GM21367 (cell line): ENCODE data around the gene CLEC3A.
"Not testable (repeated sequence)": the region's sequence is repeated elsewhere in the genome, so short reads cannot be mapped to it uniquely, and the experiment has no call there.

Experiments used
- ATAC-seq: cut with Tn5 transposase; IDR thresholded peaks from one replicate; pipeline ENCODE4 v1.9.1; 2021; ENCODE audit not compliant: unreplicated experiment

CLEC3A gene

GRCh38 chr16:78028018-78028417 lies 5.7 kb downstream of the CLEC3A start:
- ATAC-seq = no peak

- ATAC-seq = no peak
Measured at GRCh38 chr16:78034530-78034929, 12.2 kb downstream of the CLEC3A start.

- ATAC-seq = no peak
Measured at GRCh38 chr16:78035012-78035411, 12.7 kb downstream of the CLEC3A start.

GRCh38 chr16:78040396-78040795 lies 18.0 kb downstream of the CLEC3A start:
- no peak for ATAC-seq

GRCh38 chr16:78045865-78046581 lies 23.7 kb downstream of the CLEC3A start:
- no peak for ATAC-seq

- no peak for ATAC-seq
Measured at GRCh38 chr16:78048319-78048718, 26.0 kb downstream of the CLEC3A start.

GRCh38 chr16:78050734-78051400 lies 28.5 kb downstream of the CLEC3A start:
- no peak for ATAC-seq

- no peak for ATAC-seq
Measured at GRCh38 chr16:78057803-78058564, 35.6 kb downstream of the CLEC3A start.

- ATAC-seq = not testable (repeated sequence)
Measured at GRCh38 chr16:78059806-78060205, 37.5 kb downstream of the CLEC3A start.

- ATAC-seq = no peak
Measured at GRCh38 chr16:78060295-78060694, 37.9 kb downstream of the CLEC3A start.

- ATAC-seq = no peak
Measured at GRCh38 chr16:78060809-78061208, 38.5 kb downstream of the CLEC3A start.

- no peak for ATAC-seq
Measured at GRCh38 chr16:78065319-78065718, 43.0 kb downstream of the CLEC3A start.

- ATAC-seq = no peak
Measured at GRCh38 chr16:78069913-78070312, 47.6 kb downstream of the CLEC3A start.

GRCh38 chr16:78072275-78072674 lies 49.9 kb downstream of the CLEC3A start:
- ATAC-seq = no peak

- no peak for ATAC-seq
Measured at GRCh38 chr16:78075800-78076199, 53.5 kb downstream of the CLEC3A start.

GRCh38 chr16:78081341-78081740 lies 59.0 kb downstream of the CLEC3A start:
- ATAC-seq = no peak
